ENCODE data around the gene CDH23.

Gene CDH23

GRCh38 chr10:71649631-71650030 lies 252.9 kb downstream of the CDH23 start:
- TF ChIP-seq SIN3A (IDR thresholded peaks at IDR 0.05; ENCODE audit: borderline replicate concordance, insufficient read depth, low read length) (no peak), POLR2AphosphoS5 (IDR thresholded peaks at IDR 0.05; ENCODE audit: low read depth, low read length) (no peak), REST (IDR thresholded peaks at IDR 0.05; ENCODE audit: insufficient read depth in 1 of 2, low read depth in 2 of 2, low read length in 2 of 2) (no peak), TAF1 (IDR thresholded peaks at IDR 0.05; ENCODE audit: borderline replicate concordance, insufficient read depth, low read length) (no peak), FOXP2 (optimal IDR thresholded peaks at IDR 0.05; ENCODE audit: borderline replicate concordance, extremely low read depth, extremely low read length, insufficient read depth) (no peak)

- TF ChIP-seq TAF1 (IDR thresholded peaks at IDR 0.05; ENCODE audit: borderline replicate concordance, insufficient read depth, low read length): no peak
- no peak for TF ChIP-seq REST (IDR thresholded peaks at IDR 0.05; ENCODE audit: insufficient read depth in 1 of 2, low read depth in 2 of 2, low read length in 2 of 2)
- TF ChIP-seq POLR2AphosphoS5 (IDR thresholded peaks at IDR 0.05; ENCODE audit: low read depth, low read length): no peak
- TF ChIP-seq SIN3A (IDR thresholded peaks at IDR 0.05; ENCODE audit: borderline replicate concordance, insufficient read depth, low read length): no peak
- no peak for TF ChIP-seq FOXP2 (optimal IDR thresholded peaks at IDR 0.05; ENCODE audit: borderline replicate concordance, extremely low read depth, extremely low read length, insufficient read depth)
These were observed 253.7 kb downstream of the CDH23 start for GRCh38 chr10:71650397-71650796.

GRCh38 chr10:71651428-71651827 lies 254.7 kb downstream of the CDH23 start:
- TF ChIP-seq REST (IDR thresholded peaks at IDR 0.05; ENCODE audit: insufficient read depth in 1 of 2, low read depth in 2 of 2, low read length in 2 of 2): no peak
- no peak for TF ChIP-seq SIN3A (IDR thresholded peaks at IDR 0.05; ENCODE audit: borderline replicate concordance, insufficient read depth, low read length)
- no peak for TF ChIP-seq TAF1 (IDR thresholded peaks at IDR 0.05; ENCODE audit: borderline replicate concordance, insufficient read depth, low read length)
- TF ChIP-seq FOXP2 (optimal IDR thresholded peaks at IDR 0.05; ENCODE audit: borderline replicate concordance, extremely low read depth, extremely low read length, insufficient read depth): no peak
- no peak for TF ChIP-seq POLR2AphosphoS5 (IDR thresholded peaks at IDR 0.05; ENCODE audit: low read depth, low read length)

- TF ChIP-seq TAF1 (IDR thresholded peaks at IDR 0.05; ENCODE audit: borderline replicate concordance, insufficient read depth, low read length) (no peak), REST (IDR thresholded peaks at IDR 0.05; ENCODE audit: insufficient read depth in 1 of 2, low read depth in 2 of 2, low read length in 2 of 2) (no peak), POLR2AphosphoS5 (IDR thresholded peaks at IDR 0.05; ENCODE audit: low read depth, low read length) (no peak), SIN3A (IDR thresholded peaks at IDR 0.05; ENCODE audit: borderline replicate concordance, insufficient read depth, low read length) (no peak)
These were observed 255.2 kb downstream of the CDH23 start for GRCh38 chr10:71651928-71652327.

- TF ChIP-seq TAF1 (IDR thresholded peaks at IDR 0.05; ENCODE audit: borderline replicate concordance, insufficient read depth, low read length): no peak
- no peak for TF ChIP-seq FOXP2 (optimal IDR thresholded peaks at IDR 0.05; ENCODE audit: borderline replicate concordance, extremely low read depth, extremely low read length, insufficient read depth)
- TF ChIP-seq SIN3A (IDR thresholded peaks at IDR 0.05; ENCODE audit: borderline replicate concordance, insufficient read depth, low read length): no peak
- TF ChIP-seq REST (IDR thresholded peaks at IDR 0.05; ENCODE audit: insufficient read depth in 1 of 2, low read depth in 2 of 2, low read length in 2 of 2): no peak
- no peak for TF ChIP-seq POLR2AphosphoS5 (IDR thresholded peaks at IDR 0.05; ENCODE audit: low read depth, low read length)
These were observed 256.3 kb downstream of the CDH23 start for GRCh38 chr10:71653044-71653443.
